WTC11 (cell line): ENCODE data around the gene COG5. TPM values are rescaled to one million over a fixed set of nuclear protein-coding genes. Genes with fewer than 3 reads are reported as not detected.

ENCODE experiments used
- ATAC-seq: fragments of 200-7000 bp; cut with Tn5 transposase; 2 replicates; pipeline ENCODE4 v1.10.0; 2021; ENCODE audit warnings: mild to moderate bottlenecking, moderate library complexity
- CTCF ChIA-PET: fragments of 300-600 bp; sonication (Branson Sonifier 250); formaldehyde crosslinking; loops from one replicate; lab custom pipeline; 2021; ENCODE audit warnings: antibody characterized with exemption; lab: Charles Lee
- POLR2A ChIA-PET: fragments of 350-600 bp; sonication (Branson Sonifier 250); formaldehyde crosslinking; loops from one replicate; lab custom pipeline; 2021; ENCODE audit warnings: antibody characterized with exemption; lab: Charles Lee
- DNase-seq: peaks from one replicate; pipeline ENCODE4 v3.0.0; 2021; ENCODE audit warnings: low spot score
- H3K27ac Mint-ChIP-seq: 2 replicates; pipeline ENCODE4 v1.8.0; 2021; ENCODE audit warnings: mixed read lengths
- H3K27me3 Mint-ChIP-seq: 2 replicates; pipeline ENCODE4 v1.8.0; 2021; ENCODE audit warnings: low read depth, mild to moderate bottlenecking, moderate library complexity, mixed read lengths
- H3K36me3 Mint-ChIP-seq: 2 replicates; pipeline ENCODE4 v1.8.0; 2021; ENCODE audit warnings: mixed read lengths
- H3K4me1 Mint-ChIP-seq: 2 replicates; pipeline ENCODE4 v1.8.0; 2022; ENCODE audit warnings: mixed read lengths
- H3K4me3 Mint-ChIP-seq: 2 replicates; pipeline ENCODE4 v1.8.0; 2021; ENCODE audit warnings: mild to moderate bottlenecking, moderate library complexity, mixed read lengths
- H3K9me3 Mint-ChIP-seq: 2 replicates; pipeline ENCODE4 v1.8.0; 2021; ENCODE audit warnings: mixed read lengths
- CREB1 ChIP-seq: sonication (generic); formaldehyde crosslinking; IDR thresholded peaks from 2 replicates; pipeline ENCODE4 v1.8.0; 2023; ENCODE audit warnings: mild to moderate bottlenecking, missing genetic modification reagents
- CREM ChIP-seq: sonication (generic); formaldehyde crosslinking; IDR thresholded peaks from 2 replicates; pipeline ENCODE4 v1.8.1; 2022; ENCODE audit warnings: mild to moderate bottlenecking, missing genetic modification reagents, moderate library complexity
- ELF4 ChIP-seq: sonication (generic); formaldehyde crosslinking; IDR thresholded peaks from 2 replicates; pipeline ENCODE4 v1.8.1; 2022; ENCODE audit warnings: low read depth, mild to moderate bottlenecking, moderate library complexity, missing genetic modification reagents
- EMX1 ChIP-seq: fragments of 250-450 bp; sonication (Bioruptor Pico); IDR thresholded peaks from 2 replicates; pipeline ENCODE4 v1.8.0; 2021; ENCODE audit warnings: mild to moderate bottlenecking
- HMGA2 ChIP-seq: fragments of 250-450 bp; sonication (Bioruptor Pico); IDR thresholded peaks from 2 replicates; pipeline ENCODE4 v1.4.0; 2021; ENCODE audit warnings: mild to moderate bottlenecking, moderate library complexity
- KAT7 ChIP-seq: sonication (generic); formaldehyde crosslinking; IDR thresholded peaks from 2 replicates; pipeline ENCODE4 v1.8.1; 2023; ENCODE audit warnings: missing genetic modification reagents, mild to moderate bottlenecking, borderline replicate concordance
- NFATC4 ChIP-seq: fragments of 250-450 bp; sonication (Bioruptor Pico); IDR thresholded peaks from 2 replicates; pipeline ENCODE4 v1.9.0; 2021; ENCODE audit warnings: mild to moderate bottlenecking
- NR2C2 ChIP-seq: sonication (generic); formaldehyde crosslinking; IDR thresholded peaks from 2 replicates; pipeline ENCODE4 v1.8.0; 2022; ENCODE audit warnings: mild to moderate bottlenecking, missing genetic modification reagents
- RELA ChIP-seq: sonication (generic); formaldehyde crosslinking; IDR thresholded peaks from 2 replicates; pipeline ENCODE4 v1.8.1; 2022; ENCODE audit warnings: missing genetic modification reagents, mild to moderate bottlenecking, borderline replicate concordance
- SOX15 ChIP-seq: fragments of 250-450 bp; sonication (Bioruptor Pico); IDR thresholded peaks from 2 replicates; pipeline ENCODE4 v1.9.0; 2021; ENCODE audit warnings: mild to moderate bottlenecking
- SP1 ChIP-seq: sonication (generic); formaldehyde crosslinking; conservative IDR thresholded peaks from 2 replicates; pipeline ENCODE4 v1.8.1; 2022; ENCODE audit warnings: missing genetic modification reagents
- TEAD1 ChIP-seq: sonication (generic); formaldehyde crosslinking; IDR thresholded peaks from 2 replicates; pipeline ENCODE4 v1.8.0; 2022; ENCODE audit warnings: mild to moderate bottlenecking, missing genetic modification reagents
- ZNF317 ChIP-seq: sonication (generic); formaldehyde crosslinking; IDR thresholded peaks from 2 replicates; pipeline ENCODE4 v1.8.1; 2023; ENCODE audit warnings: low read depth, mild to moderate bottlenecking, moderate library complexity, missing genetic modification reagents, borderline replicate concordance
- total RNA-seq: library from RNA; stranded (reverse); gene quantifications from 3 replicates; pipeline ENCODE4 v1.2.3, GENCODE V29; 2021
- TF ChIP-seq, protein P1 (sequence below): sonication (generic); formaldehyde crosslinking; IDR thresholded peaks from 2 replicates; pipeline ENCODE4 v1.8.0; 2023; ENCODE audit warnings: missing genetic modification reagents, mild to moderate bottlenecking, borderline replicate concordance
- TF ChIP-seq, protein P2 (sequence below): fragments of 250-450 bp; sonication (Bioruptor Pico); IDR thresholded peaks from 2 replicates; pipeline ENCODE4 v1.9.0; 2021; ENCODE audit warnings: mild to moderate bottlenecking
- TF ChIP-seq, protein P3 (sequence below): sonication (generic); formaldehyde crosslinking; IDR thresholded peaks from 2 replicates; pipeline ENCODE4 v1.8.0; 2022; ENCODE audit warnings: mild to moderate bottlenecking, missing genetic modification reagents
- TF ChIP-seq, protein P4 (sequence below): sonication (generic); formaldehyde crosslinking; IDR thresholded peaks from 2 replicates; pipeline ENCODE4 v1.8.1; 2022; ENCODE audit warnings: mild to moderate bottlenecking, missing genetic modification reagents, moderate library complexity, borderline replicate concordance
- TF ChIP-seq, protein P5 (sequence below): sonication (generic); formaldehyde crosslinking; IDR thresholded peaks from 2 replicates; pipeline ENCODE4 v1.8.1; 2023; ENCODE audit warnings: mild to moderate bottlenecking, missing genetic modification reagents, moderate library complexity

Gene COG5
- total RNA-seq, 1 experiment from 2014 or later: 23.8 TPM

DNA sequence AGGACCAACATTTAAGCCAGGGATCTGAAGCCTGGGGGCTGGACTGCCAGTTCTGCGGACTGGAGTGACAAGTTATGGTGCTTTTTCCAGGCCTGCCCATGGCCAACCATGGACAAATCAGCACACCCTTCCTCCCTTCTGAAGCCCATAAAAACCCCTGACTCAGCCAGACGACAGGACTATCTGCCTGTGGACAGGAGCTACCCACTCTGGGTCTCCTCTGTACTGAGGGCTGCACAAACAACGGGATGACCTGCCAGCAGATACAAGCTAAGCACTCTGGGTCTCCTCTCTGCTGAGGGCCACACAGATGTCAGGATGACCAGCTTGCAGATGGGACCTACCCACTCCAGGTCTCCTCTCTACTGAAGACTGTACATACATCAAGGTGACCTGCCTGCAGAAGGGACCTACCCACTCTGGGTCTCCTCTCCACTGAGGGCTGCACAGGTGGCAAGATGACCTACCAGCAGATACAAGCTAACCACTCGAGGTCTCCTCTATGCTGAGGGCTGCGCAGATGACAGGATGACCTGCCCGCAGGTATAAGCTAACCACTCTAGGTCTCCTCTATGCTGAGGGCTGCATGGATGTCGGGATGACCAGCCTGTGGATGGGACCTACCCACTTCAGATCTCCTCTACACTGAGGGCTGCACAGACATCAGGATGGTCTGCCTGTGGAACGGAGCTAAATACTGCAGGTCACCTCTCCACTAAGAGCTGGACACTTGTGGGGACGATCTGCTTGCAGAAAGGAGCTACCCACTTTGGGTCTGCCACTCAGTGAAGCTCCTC is 204.0 kb downstream of the COG5 start:
- Mint-ChIP-seq H3K4me3 (no peak overlapping the region), H3K4me1 (no peaks in the 10 kb centered on the region), H3K9me3 (peaks cover 10% of the 10 kb centered on the region), H3K36me3 (peaks cover 25% of the 10 kb centered on the region), H3K27me3 (no peaks in the 10 kb centered on the region), H3K27ac (no peak overlapping the region)
- ChIA-PET POLR2A (no interaction called here), CTCF (no interaction called here)
- DNase-seq (no peak), ATAC-seq (no peak)
- no peak for TF ChIP-seq CREB1
- no peak for TF ChIP-seq ELF4
- no peak for TF ChIP-seq EMX1 (CRISPR knock-in tag)
- TF ChIP-seq NR2C2 (CRISPR knock-in tag): no peak
- TF ChIP-seq NFATC4: no peak
- TF ChIP-seq, protein P1, sequence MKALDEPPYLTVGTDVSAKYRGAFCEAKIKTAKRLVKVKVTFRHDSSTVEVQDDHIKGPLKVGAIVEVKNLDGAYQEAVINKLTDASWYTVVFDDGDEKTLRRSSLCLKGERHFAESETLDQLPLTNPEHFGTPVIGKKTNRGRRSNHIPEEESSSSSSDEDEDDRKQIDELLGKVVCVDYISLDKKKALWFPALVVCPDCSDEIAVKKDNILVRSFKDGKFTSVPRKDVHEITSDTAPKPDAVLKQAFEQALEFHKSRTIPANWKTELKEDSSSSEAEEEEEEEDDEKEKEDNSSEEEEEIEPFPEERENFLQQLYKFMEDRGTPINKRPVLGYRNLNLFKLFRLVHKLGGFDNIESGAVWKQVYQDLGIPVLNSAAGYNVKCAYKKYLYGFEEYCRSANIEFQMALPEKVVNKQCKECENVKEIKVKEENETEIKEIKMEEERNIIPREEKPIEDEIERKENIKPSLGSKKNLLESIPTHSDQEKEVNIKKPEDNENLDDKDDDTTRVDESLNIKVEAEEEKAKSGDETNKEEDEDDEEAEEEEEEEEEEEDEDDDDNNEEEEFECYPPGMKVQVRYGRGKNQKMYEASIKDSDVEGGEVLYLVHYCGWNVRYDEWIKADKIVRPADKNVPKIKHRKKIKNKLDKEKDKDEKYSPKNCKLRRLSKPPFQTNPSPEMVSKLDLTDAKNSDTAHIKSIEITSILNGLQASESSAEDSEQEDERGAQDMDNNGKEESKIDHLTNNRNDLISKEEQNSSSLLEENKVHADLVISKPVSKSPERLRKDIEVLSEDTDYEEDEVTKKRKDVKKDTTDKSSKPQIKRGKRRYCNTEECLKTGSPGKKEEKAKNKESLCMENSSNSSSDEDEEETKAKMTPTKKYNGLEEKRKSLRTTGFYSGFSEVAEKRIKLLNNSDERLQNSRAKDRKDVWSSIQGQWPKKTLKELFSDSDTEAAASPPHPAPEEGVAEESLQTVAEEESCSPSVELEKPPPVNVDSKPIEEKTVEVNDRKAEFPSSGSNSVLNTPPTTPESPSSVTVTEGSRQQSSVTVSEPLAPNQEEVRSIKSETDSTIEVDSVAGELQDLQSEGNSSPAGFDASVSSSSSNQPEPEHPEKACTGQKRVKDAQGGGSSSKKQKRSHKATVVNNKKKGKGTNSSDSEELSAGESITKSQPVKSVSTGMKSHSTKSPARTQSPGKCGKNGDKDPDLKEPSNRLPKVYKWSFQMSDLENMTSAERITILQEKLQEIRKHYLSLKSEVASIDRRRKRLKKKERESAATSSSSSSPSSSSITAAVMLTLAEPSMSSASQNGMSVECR (CRISPR knock-in tag): no peak
- TF ChIP-seq TEAD1 (CRISPR knock-in tag): no peak
- no peak for TF ChIP-seq KAT7 (CRISPR knock-in tag)
- no peak for TF ChIP-seq SOX15 (CRISPR knock-in tag)

DNA sequence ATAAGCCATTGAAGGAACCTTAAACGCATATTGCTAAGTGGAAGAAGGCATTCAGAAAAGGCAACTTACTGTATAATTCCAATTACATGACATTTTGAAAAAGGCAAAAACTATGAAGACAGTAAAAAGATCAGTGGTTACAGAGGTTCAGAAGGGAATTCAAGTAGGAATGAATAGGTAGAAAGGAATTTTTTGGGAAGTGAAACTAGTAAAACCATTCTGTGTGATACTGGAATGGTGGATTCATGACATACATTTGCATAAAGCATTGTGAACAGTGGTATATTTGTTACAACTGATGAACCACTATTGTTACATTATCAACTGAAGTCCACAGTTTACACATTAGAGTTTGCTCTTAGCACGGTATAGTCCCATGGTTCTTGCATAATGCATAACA is 208.1 kb downstream of the COG5 start:
- no peak for TF ChIP-seq RELA (CRISPR knock-in tag)
- TF ChIP-seq HMGA2 (CRISPR knock-in tag): no peak
- TF ChIP-seq, protein P2, sequence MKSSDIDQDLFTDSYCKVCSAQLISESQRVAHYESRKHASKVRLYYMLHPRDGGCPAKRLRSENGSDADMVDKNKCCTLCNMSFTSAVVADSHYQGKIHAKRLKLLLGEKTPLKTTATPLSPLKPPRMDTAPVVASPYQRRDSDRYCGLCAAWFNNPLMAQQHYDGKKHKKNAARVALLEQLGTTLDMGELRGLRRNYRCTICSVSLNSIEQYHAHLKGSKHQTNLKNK (CRISPR knock-in tag): no peak
- TF ChIP-seq SP1: no peak
- no peak for TF ChIP-seq ZNF317
- TF ChIP-seq, protein P3, sequence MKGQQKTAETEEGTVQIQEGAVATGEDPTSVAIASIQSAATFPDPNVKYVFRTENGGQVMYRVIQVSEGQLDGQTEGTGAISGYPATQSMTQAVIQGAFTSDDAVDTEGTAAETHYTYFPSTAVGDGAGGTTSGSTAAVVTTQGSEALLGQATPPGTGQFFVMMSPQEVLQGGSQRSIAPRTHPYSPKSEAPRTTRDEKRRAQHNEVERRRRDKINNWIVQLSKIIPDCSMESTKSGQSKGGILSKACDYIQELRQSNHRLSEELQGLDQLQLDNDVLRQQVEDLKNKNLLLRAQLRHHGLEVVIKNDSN (CRISPR knock-in tag): no peak
- TF ChIP-seq CREM (CRISPR knock-in tag): no peak
- TF ChIP-seq, protein P4, sequence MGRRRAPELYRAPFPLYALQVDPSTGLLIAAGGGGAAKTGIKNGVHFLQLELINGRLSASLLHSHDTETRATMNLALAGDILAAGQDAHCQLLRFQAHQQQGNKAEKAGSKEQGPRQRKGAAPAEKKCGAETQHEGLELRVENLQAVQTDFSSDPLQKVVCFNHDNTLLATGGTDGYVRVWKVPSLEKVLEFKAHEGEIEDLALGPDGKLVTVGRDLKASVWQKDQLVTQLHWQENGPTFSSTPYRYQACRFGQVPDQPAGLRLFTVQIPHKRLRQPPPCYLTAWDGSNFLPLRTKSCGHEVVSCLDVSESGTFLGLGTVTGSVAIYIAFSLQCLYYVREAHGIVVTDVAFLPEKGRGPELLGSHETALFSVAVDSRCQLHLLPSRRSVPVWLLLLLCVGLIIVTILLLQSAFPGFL (CRISPR knock-in tag): no peak
- TF ChIP-seq, protein P5, sequence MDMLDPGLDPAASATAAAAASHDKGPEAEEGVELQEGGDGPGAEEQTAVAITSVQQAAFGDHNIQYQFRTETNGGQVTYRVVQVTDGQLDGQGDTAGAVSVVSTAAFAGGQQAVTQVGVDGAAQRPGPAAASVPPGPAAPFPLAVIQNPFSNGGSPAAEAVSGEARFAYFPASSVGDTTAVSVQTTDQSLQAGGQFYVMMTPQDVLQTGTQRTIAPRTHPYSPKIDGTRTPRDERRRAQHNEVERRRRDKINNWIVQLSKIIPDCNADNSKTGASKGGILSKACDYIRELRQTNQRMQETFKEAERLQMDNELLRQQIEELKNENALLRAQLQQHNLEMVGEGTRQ: no peak
- no peaks in the 10 kb centered on the region for H3K4me1 Mint-ChIP-seq
- ATAC-seq: no peak
- H3K4me3 Mint-ChIP-seq: no peak overlapping the region
- peaks cover 12% of the 10 kb centered on the region for H3K9me3 Mint-ChIP-seq
- POLR2A ChIA-PET: no interaction called here
- CTCF ChIA-PET: no interaction called here
- H3K27me3 Mint-ChIP-seq: no peaks in the 10 kb centered on the region
- H3K27ac Mint-ChIP-seq: no peak overlapping the region
- no peak for DNase-seq
- H3K36me3 Mint-ChIP-seq: peaks cover 12% of the 10 kb centered on the region
